ENCODE measurements around the gene PARD3. TPM values are rescaled to one million over a fixed set of nuclear protein-coding genes. Genes with fewer than 3 reads are reported as not detected.

Gene PARD3
- total RNA-seq, 1 donor from 2014 or later: 58.7 TPM

DNA sequence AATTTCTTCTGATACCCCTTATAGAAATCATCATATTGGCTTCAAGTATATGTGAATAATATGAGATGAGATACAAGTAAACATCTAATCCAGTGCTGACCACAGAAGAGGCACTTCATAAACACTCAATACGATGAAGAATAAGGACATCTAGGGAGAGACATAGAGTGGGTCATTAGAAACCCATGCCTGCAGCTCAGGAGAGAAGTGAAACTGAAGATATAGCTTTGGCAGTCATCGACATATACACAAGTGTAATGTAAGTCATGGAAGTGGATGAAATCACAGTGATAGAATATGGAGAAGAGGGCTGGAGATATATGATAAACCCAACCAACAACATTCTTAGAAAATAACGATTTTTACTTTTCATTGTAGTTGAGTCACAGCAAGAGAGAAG, 665.0 kb downstream of the PARD3 start:
- no peaks in the 10 kb centered on the region for H3K9me3 ChIP-seq (ENCODE audit: low read depth)
- no peaks in the 10 kb centered on the region for H4K20me1 ChIP-seq (ENCODE audit: low read depth)
- TF ChIP-seq EZH2 (IDR thresholded peaks at IDR 0.05) (no peak), EZH2phosphoT487 (IDR thresholded peaks at IDR 0.05) (no peak)
- TF ChIP-seq, protein P1, sequence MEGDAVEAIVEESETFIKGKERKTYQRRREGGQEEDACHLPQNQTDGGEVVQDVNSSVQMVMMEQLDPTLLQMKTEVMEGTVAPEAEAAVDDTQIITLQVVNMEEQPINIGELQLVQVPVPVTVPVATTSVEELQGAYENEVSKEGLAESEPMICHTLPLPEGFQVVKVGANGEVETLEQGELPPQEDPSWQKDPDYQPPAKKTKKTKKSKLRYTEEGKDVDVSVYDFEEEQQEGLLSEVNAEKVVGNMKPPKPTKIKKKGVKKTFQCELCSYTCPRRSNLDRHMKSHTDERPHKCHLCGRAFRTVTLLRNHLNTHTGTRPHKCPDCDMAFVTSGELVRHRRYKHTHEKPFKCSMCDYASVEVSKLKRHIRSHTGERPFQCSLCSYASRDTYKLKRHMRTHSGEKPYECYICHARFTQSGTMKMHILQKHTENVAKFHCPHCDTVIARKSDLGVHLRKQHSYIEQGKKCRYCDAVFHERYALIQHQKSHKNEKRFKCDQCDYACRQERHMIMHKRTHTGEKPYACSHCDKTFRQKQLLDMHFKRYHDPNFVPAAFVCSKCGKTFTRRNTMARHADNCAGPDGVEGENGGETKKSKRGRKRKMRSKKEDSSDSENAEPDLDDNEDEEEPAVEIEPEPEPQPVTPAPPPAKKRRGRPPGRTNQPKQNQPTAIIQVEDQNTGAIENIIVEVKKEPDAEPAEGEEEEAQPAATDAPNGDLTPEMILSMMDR (IDR thresholded peaks at IDR 0.05): no peak
- Mint-ChIP-seq H3K9me3 (peaks cover 5% of the 10 kb centered on the region), H3K27me3 (ENCODE audit: insufficient read depth, low read depth) (no peaks in the 10 kb centered on the region), H3K4me1 (peaks cover 21% of the 10 kb centered on the region), H3K4me3 (no peak overlapping the region), H3K27ac (no peak overlapping the region), H3K36me3 (peaks cover 7% of the 10 kb centered on the region)
- no peak for DNase-seq (ENCODE audit: low spot score)
- no peak overlapping the region for H3K4me2 ChIP-seq
- H2AFZ ChIP-seq (replicated peaks): no peak overlapping the region
- H3K27ac ChIP-seq: no peak overlapping the region
- H3K27me3 ChIP-seq: no peaks in the 10 kb centered on the region
- H3K79me2 ChIP-seq (ENCODE audit: low read depth): no peaks in the 10 kb centered on the region
- peaks cover 17% of the 10 kb centered on the region for H3K4me1 ChIP-seq
- no peak overlapping the region for H3K4me3 ChIP-seq
- H3K9ac ChIP-seq: no peak overlapping the region
- peaks cover 5% of the 10 kb centered on the region for H3F3A ChIP-seq (ENCODE audit: low read depth)
- no peaks in the 10 kb centered on the region for H3K36me3 ChIP-seq

DNA sequence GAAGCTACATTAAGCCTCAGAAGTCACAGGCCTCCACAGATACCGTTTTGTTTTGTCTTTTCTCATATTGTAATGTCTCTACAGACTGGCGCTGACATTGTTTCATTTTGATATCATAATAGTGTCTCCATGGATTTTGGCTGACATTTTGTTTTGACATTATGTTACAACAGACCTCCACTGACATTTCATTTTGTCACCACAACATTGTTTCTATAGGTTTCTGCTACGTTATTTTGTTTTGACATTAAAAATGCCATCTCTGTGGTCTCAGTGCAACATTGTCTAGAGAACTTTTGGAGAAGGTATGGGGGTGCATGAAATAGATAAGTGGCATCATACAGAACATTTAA, 666.8 kb downstream of the PARD3 start:
- H3K27ac ChIP-seq: no peak overlapping the region
- no peak overlapping the region for H3K4me3 Mint-ChIP-seq
- peaks cover 17% of the 10 kb centered on the region for H3K4me1 ChIP-seq
- H3K36me3 Mint-ChIP-seq: peaks cover 7% of the 10 kb centered on the region
- H3K4me2 ChIP-seq: no peak overlapping the region
- no peak overlapping the region for H3K27ac Mint-ChIP-seq
- peaks cover 11% of the 10 kb centered on the region for H3K4me1 Mint-ChIP-seq
- H3K4me3 ChIP-seq: no peak overlapping the region
- no peaks in the 10 kb centered on the region for H3K27me3 Mint-ChIP-seq (ENCODE audit: insufficient read depth, low read depth)
- TF ChIP-seq EZH2 (IDR thresholded peaks at IDR 0.05): no peak
- TF ChIP-seq, protein P1 (IDR thresholded peaks at IDR 0.05): no peak
- no peak for TF ChIP-seq EZH2phosphoT487 (IDR thresholded peaks at IDR 0.05)
- no peaks in the 10 kb centered on the region for H3K9me3 ChIP-seq (ENCODE audit: low read depth)
- no peaks in the 10 kb centered on the region for H3K36me3 ChIP-seq
- H3K79me2 ChIP-seq (ENCODE audit: low read depth): no peaks in the 10 kb centered on the region
- DNase-seq (ENCODE audit: low spot score): no peak
- H4K20me1 ChIP-seq (ENCODE audit: low read depth): no peaks in the 10 kb centered on the region
- no peak overlapping the region for H2AFZ ChIP-seq (replicated peaks)
- H3F3A ChIP-seq (ENCODE audit: low read depth): peaks cover 5% of the 10 kb centered on the region
- peaks cover 5% of the 10 kb centered on the region for H3K9me3 Mint-ChIP-seq
- H3K27me3 ChIP-seq: no peaks in the 10 kb centered on the region
- H3K9ac ChIP-seq: no peak overlapping the region

- peaks cover 5% of the 10 kb centered on the region for H3K9me3 Mint-ChIP-seq
These were observed 667.3 kb downstream of the PARD3 start for GRCh38 chr10:34147641-34148304.

More at GRCh38 chr10:34147641-34148304, 667.3 kb downstream of the PARD3 start:
- H3K27me3 Mint-ChIP-seq (ENCODE audit: insufficient read depth, low read depth): no peaks in the 10 kb centered on the region
- no peaks in the 10 kb centered on the region for H3K79me2 ChIP-seq (ENCODE audit: low read depth)
- H3F3A ChIP-seq (ENCODE audit: low read depth): peaks cover 5% of the 10 kb centered on the region
- peak overlapping the region; percentile 33 for H3K4me2 ChIP-seq
- H3K4me1 Mint-ChIP-seq: peaks cover 11% of the 10 kb centered on the region
- no peak overlapping the region for H3K4me3 Mint-ChIP-seq
- peaks cover 7% of the 10 kb centered on the region for H3K36me3 Mint-ChIP-seq
- TF ChIP-seq EZH2 (IDR thresholded peaks at IDR 0.05): no peak
- TF ChIP-seq, protein P1 (IDR thresholded peaks at IDR 0.05): no peak
- no peak for TF ChIP-seq EZH2phosphoT487 (IDR thresholded peaks at IDR 0.05)
- H3K4me3 ChIP-seq: no peak overlapping the region
- H4K20me1 ChIP-seq (ENCODE audit: low read depth): no peaks in the 10 kb centered on the region
- no peak overlapping the region for H2AFZ ChIP-seq (replicated peaks)
- H3K27me3 ChIP-seq: no peaks in the 10 kb centered on the region
- no peak overlapping the region for H3K27ac Mint-ChIP-seq
- H3K9me3 ChIP-seq (ENCODE audit: low read depth): no peaks in the 10 kb centered on the region
- no peak overlapping the region for H3K9ac ChIP-seq
- H3K4me1 ChIP-seq: peaks cover 17% of the 10 kb centered on the region
- no peaks in the 10 kb centered on the region for H3K36me3 ChIP-seq
- no peak overlapping the region for H3K27ac ChIP-seq
- no peak for DNase-seq (ENCODE audit: low spot score)

Data from neural progenitor cell (in vitro differentiated cells).